H9 (cell line): ENCODE results near the gene CTDSP2. TPM values are rescaled to one million over a fixed set of nuclear protein-coding genes. Genes with fewer than 3 reads are reported as not detected.
A peak's percentile ranks its signal among the peaks of the same experiment; 100 is the strongest.

Experiments used
- DNase-seq: peaks from one replicate; pipeline ENCODE4 v3.0.0-alpha.2; 2017
- H2AFZ ChIP-seq: one replicate; pipeline ENCODE4 v1.6.1; 2013; ENCODE audit warnings: mild to moderate bottlenecking, low read length, control low read depth, moderate library complexity
- H2AK5ac ChIP-seq: 2 replicates; pipeline ENCODE4 v1.6.1; 2013; ENCODE audit warnings: low read length, control low read depth, mixed read lengths; ENCODE audit not compliant: insufficient read length
- H2BK120ac ChIP-seq: one replicate; pipeline ENCODE4 v1.6.1; 2013; ENCODE audit warnings: low read depth, mild to moderate bottlenecking, low read length, control low read depth, inconsistent platforms; ENCODE audit not compliant: poor library complexity, severe bottlenecking
- H2BK12ac ChIP-seq: 2 replicates; pipeline ENCODE4 v1.6.1; 2013; ENCODE audit warnings: low read length, control low read depth, mixed read lengths, low read depth; ENCODE audit not compliant: insufficient read length
- H2BK15ac ChIP-seq: 2 replicates; pipeline ENCODE4 v1.6.1; 2013; ENCODE audit warnings: low read depth, low read length, control low read depth
- H2BK20ac ChIP-seq: one replicate; pipeline ENCODE4 v1.6.1; 2013; ENCODE audit warnings: low read depth, mild to moderate bottlenecking, low read length, control low read depth, inconsistent platforms; ENCODE audit not compliant: poor library complexity, severe bottlenecking
- H2BK5ac ChIP-seq: 2 replicates; pipeline ENCODE4 v1.6.1; 2013; ENCODE audit warnings: low read length, control low read depth, mixed read lengths; ENCODE audit not compliant: insufficient read length
- H3K14ac ChIP-seq: 2 replicates; pipeline ENCODE4 v1.6.1; 2013; ENCODE audit warnings: low read length, control low read depth; ENCODE audit not compliant: insufficient read depth
- H3K18ac ChIP-seq: 2 replicates; pipeline ENCODE4 v1.6.1; 2013; ENCODE audit warnings: low read depth, mild to moderate bottlenecking, mixed read lengths, low read length, control low read depth; ENCODE audit not compliant: insufficient read length
- H3K23ac ChIP-seq: 2 replicates; pipeline ENCODE4 v1.6.1; 2013; ENCODE audit warnings: low read length, control low read depth, mixed read lengths, low read depth; ENCODE audit not compliant: insufficient read length
- H3K23me2 ChIP-seq: 2 replicates; pipeline ENCODE4 v1.6.1; 2013; ENCODE audit warnings: low read depth, mild to moderate bottlenecking, mixed read lengths, low read length, control low read depth; ENCODE audit not compliant: insufficient read length, poor library complexity, severe bottlenecking
- H3K27ac ChIP-seq: 2 replicates; pipeline ENCODE4 v1.5.1; 2013; ENCODE audit warnings: low read length, control low read depth, mixed read lengths, low read depth; ENCODE audit not compliant: insufficient read length
- H3K27me3 ChIP-seq: 2 replicates; pipeline ENCODE4 v1.6.1; 2013; ENCODE audit warnings: low read length, control low read depth, inconsistent platforms; ENCODE audit not compliant: insufficient read depth
- H3K4ac ChIP-seq: 2 replicates; pipeline ENCODE4 v1.6.1; 2013; ENCODE audit warnings: low read depth, mild to moderate bottlenecking, control low read depth, inconsistent platforms, low read length, moderate library complexity
- H3K4me1 ChIP-seq: 2 replicates; pipeline ENCODE4 v1.6.1; 2013; ENCODE audit warnings: low read length, control low read depth, inconsistent platforms; ENCODE audit not compliant: insufficient read depth
- H3K4me2 ChIP-seq: 2 replicates; pipeline ENCODE4 v1.6.1; 2013; ENCODE audit warnings: low read length, control low read depth, mixed read lengths; ENCODE audit not compliant: insufficient read length, insufficient read depth
- H3K56ac ChIP-seq: 2 replicates; pipeline ENCODE4 v1.6.1; 2013; ENCODE audit warnings: low read depth, mild to moderate bottlenecking, mixed read lengths, low read length, control low read depth; ENCODE audit not compliant: insufficient read length
- H3K79me1 ChIP-seq: 2 replicates; pipeline ENCODE4 v1.6.1; 2013; ENCODE audit warnings: low read depth, mild to moderate bottlenecking, moderate library complexity, low read length, control low read depth, inconsistent platforms; ENCODE audit not compliant: insufficient read depth, poor library complexity, severe bottlenecking
- H3K79me2 ChIP-seq: 2 replicates; pipeline ENCODE4 v1.6.1; 2013; ENCODE audit warnings: low read length, control low read depth, inconsistent platforms; ENCODE audit not compliant: insufficient read depth
- H3K9ac ChIP-seq: 2 replicates; pipeline ENCODE4 v1.6.1; 2013; ENCODE audit warnings: low read length, control low read depth, mixed read lengths; ENCODE audit not compliant: insufficient read length; ENCODE audit errors: extremely low read depth
- H3K9me3 ChIP-seq: one replicate; pipeline ENCODE4 v1.6.1; 2013; ENCODE audit warnings: low read depth, low read length, inconsistent platforms; ENCODE audit not compliant: control insufficient read depth
- H3T11ph ChIP-seq: one replicate; pipeline ENCODE4 v1.6.1; 2013; ENCODE audit warnings: mild to moderate bottlenecking, low read length, control low read depth, inconsistent platforms
- H4K20me1 ChIP-seq: one replicate; pipeline ENCODE4 v1.6.1; 2013; ENCODE audit not compliant: control insufficient read depth, insufficient read length, insufficient read depth
- H4K5ac ChIP-seq: 2 replicates; pipeline ENCODE4 v1.6.1; 2013; ENCODE audit warnings: low read depth, mild to moderate bottlenecking, mixed read lengths, low read length, control low read depth; ENCODE audit not compliant: insufficient read length
- H4K8ac ChIP-seq: replicated peaks from 2 replicates; pipeline ENCODE4 v1.6.1; 2013; ENCODE audit warnings: low read length, control low read depth, mixed read lengths, low read depth; ENCODE audit not compliant: insufficient read length
- H4K91ac ChIP-seq: 2 replicates; pipeline ENCODE4 v1.6.1; 2013; ENCODE audit warnings: low read depth, mild to moderate bottlenecking, moderate library complexity, mixed read lengths, low read length, control low read depth; ENCODE audit not compliant: insufficient read length
- H3K27ac Mint-ChIP-seq, 3 experiments: 2 replicates in 2 of 3; 3 replicates in 1 of 3; pipeline ENCODE4 v1.8.0; 2020 to 2021; ENCODE audit warnings: mixed read lengths in 3 of 3, mild to moderate bottlenecking in 1 of 3, moderate library complexity in 1 of 3
- H3K27me3 Mint-ChIP-seq: 2 replicates; pipeline ENCODE4 v1.8.0; 2021; ENCODE audit warnings: low read depth, mild to moderate bottlenecking, moderate library complexity, mixed read lengths
- H3K36me3 Mint-ChIP-seq, 3 experiments: 2 replicates in 2 of 3; 3 replicates in 1 of 3; pipeline ENCODE4 v1.8.0; 2020 to 2021; ENCODE audit warnings: low read depth in 3 of 3, mixed read lengths in 3 of 3; ENCODE audit not compliant: insufficient read depth in 1 of 3
- H3K4me1 Mint-ChIP-seq, 2 experiments: 2 replicates each; pipeline ENCODE4 v1.8.0; 2020; ENCODE audit warnings: mixed read lengths in 2 of 2
- H3K4me3 Mint-ChIP-seq, 2 experiments: 2 replicates in 1 of 2; 3 replicates in 1 of 2; pipeline ENCODE4 v1.8.0; 2020 to 2021; ENCODE audit warnings: mild to moderate bottlenecking in 2 of 2, mixed read lengths in 2 of 2, moderate library complexity in 1 of 2
- H3K9me3 Mint-ChIP-seq, 2 experiments: 2 replicates in 1 of 2; 3 replicates in 1 of 2; pipeline ENCODE4 v1.8.0; 2020; ENCODE audit warnings: mild to moderate bottlenecking in 2 of 2, mixed read lengths in 2 of 2, moderate library complexity in 1 of 2
- CTCF ChIP-seq: fragments of 200-600 bp; sonication (generic); conservative IDR thresholded peaks from 3 replicates; pipeline ENCODE4 v1.8.0; 2021; ENCODE audit warnings: antibody characterized with exemption, mild to moderate bottlenecking
- WGBS: extraction: QIAGEN DNeasy Blood & Tissue Kit; methylation state at CpG from one replicate; pipeline ENCODE4 v1.1.7; 2013; ENCODE audit warnings: missing lambda C conversion rate, low lambda C conversion rate, mixed read lengths; ENCODE audit not compliant: insufficient read length; ENCODE audit errors: extremely low coverage; 5-methylcytosine and 5-hydroxymethylcytosine counted together
- total RNA-seq: library from RNA; stranded (reverse); gene quantifications from 2 replicates; pipeline ENCODE4 v1.2.1, GENCODE V29; 2021

The CTDSP2 gene
- total RNA-seq, 1 experiment from 2014 or later, result 103 TPM

- H4K91ac ChIP-seq, result no peak overlapping the region
- no peak overlapping the region for H4K8ac ChIP-seq
- H3K79me2 ChIP-seq, result no peaks in the 10 kb centered on the region
- Mint-ChIP-seq H3K9me3 (no peaks in the 10 kb centered on the region), H3K27ac (no peak overlapping the region; a peak in 1 of 7 replicates), H3K36me3 (no peaks in the 10 kb centered on the region), H3K4me3 (peak overlapping the region in 1 of 2 experiments; percentile 5; a peak in 1 of 5 replicates), H3K27me3 (peaks cover 44% of the 10 kb centered on the region), H3K4me1 (peaks cover 25 to 31% of the 10 kb centered on the region in 2 experiments)
- no peak overlapping the region for H3K27ac ChIP-seq
- H3K18ac ChIP-seq, result no peak overlapping the region
- H3K9me3 ChIP-seq, result no peaks in the 10 kb centered on the region
- H3K79me1 ChIP-seq, result no peaks in the 10 kb centered on the region
- H2BK15ac ChIP-seq, result no peak overlapping the region
- no peak overlapping the region for H3K4me2 ChIP-seq
- DNase-seq, result no peak
- no peak overlapping the region for H2AK5ac ChIP-seq
- H3T11ph ChIP-seq, result no peak overlapping the region
- no peak overlapping the region for H2AFZ ChIP-seq
- peaks cover 2% of the 10 kb centered on the region; the same call in 1 of the 2 replicates for H3K27me3 ChIP-seq
- no peak overlapping the region for H3K56ac ChIP-seq
- H2BK120ac ChIP-seq, result no peak overlapping the region
- no peak overlapping the region for H3K23ac ChIP-seq
- H2BK20ac ChIP-seq, result no peak overlapping the region
- no peak overlapping the region for H4K5ac ChIP-seq
- H3K14ac ChIP-seq, result no peak overlapping the region
- TF ChIP-seq CTCF, result no peak
- H2BK5ac ChIP-seq, result no peak overlapping the region
- peaks cover 8% of the 10 kb centered on the region for H3K23me2 ChIP-seq
- H4K20me1 ChIP-seq, result no peaks in the 10 kb centered on the region
- H2BK12ac ChIP-seq, result no peak overlapping the region
- WGBS, result no CpG with 5 or more reads among the region's 3 CpGs
- H3K4me1 ChIP-seq, result no peaks in the 10 kb centered on the region; the same call in 1 of the 2 replicates
- no peak overlapping the region for H3K9ac ChIP-seq
- H3K4ac ChIP-seq, result no peak overlapping the region
Measured at GRCh38 chr12:57866308-57867019, 19.9 kb upstream of the CTDSP2 start.
